ENCODE data around the gene PLEKHA3. TPM values are rescaled to one million over a fixed set of nuclear protein-coding genes. Genes with fewer than 3 reads are reported as not detected.

Gene PLEKHA3
- 11.8 and 27.0 TPM in 2 replicates for total RNA-seq (2014; rRNA removed; shearing (Covaris generic))

GRCh38 chr2:178480227-178481181 is at the start of gene PLEKHA3:
Gene PLEKHA3, plus strand, starts transcription at chr2:178480457. Its CDS starts 413 bp downstream, at chr2:178480870.

GRCh38 chr2:178450774-178451525 is 29.3 kb upstream of the PLEKHA3 start, which contains the start of the genes PJVK and PRKRA:
Gene PJVK, plus strand, starts transcription at chr2:178451378. Its CDS starts 2,032 bp downstream, at chr2:178453410.
Gene PRKRA, minus strand, starts transcription at chr2:178451175. Its CDS starts 145 bp downstream, at chr2:178451030.

GRCh38 chr2:178478439-178479274 is 1.6 kb upstream of the PLEKHA3 start, which contains the start of gene FKBP7:
Gene FKBP7, minus strand, starts transcription at chr2:178478600. Its CDS starts 101 bp downstream, at chr2:178478499.

Other genes with a start within 250 kb of the PLEKHA3 start
- gene PRKRA, start 29.3 kb upstream of the PLEKHA3 start, total RNA-seq (2014; rRNA removed; shearing (Covaris generic)) = 38.9 and 40.7 TPM in 2 replicates
- 1.4 and 1.6 TPM in 2 replicates for gene PJVK, start 29.1 kb upstream of the PLEKHA3 start, total RNA-seq (2014; rRNA removed; shearing (Covaris generic))
- gene FKBP7, start 1.9 kb upstream of the PLEKHA3 start, total RNA-seq (2014; rRNA removed; shearing (Covaris generic)) = 8.6 and 13.4 TPM in 2 replicates